ENCODE measurements around the gene USF2. TPM values are rescaled to one million over a fixed set of nuclear protein-coding genes. Genes with fewer than 3 reads are reported as not detected.

The USF2 gene
- total and polyA plus RNA-seq, 2 of the 8 experiments (the other 6 are each of a cell fraction or from before 2014, with no cell fraction given), result 74.1 to 109 TPM

DNA sequence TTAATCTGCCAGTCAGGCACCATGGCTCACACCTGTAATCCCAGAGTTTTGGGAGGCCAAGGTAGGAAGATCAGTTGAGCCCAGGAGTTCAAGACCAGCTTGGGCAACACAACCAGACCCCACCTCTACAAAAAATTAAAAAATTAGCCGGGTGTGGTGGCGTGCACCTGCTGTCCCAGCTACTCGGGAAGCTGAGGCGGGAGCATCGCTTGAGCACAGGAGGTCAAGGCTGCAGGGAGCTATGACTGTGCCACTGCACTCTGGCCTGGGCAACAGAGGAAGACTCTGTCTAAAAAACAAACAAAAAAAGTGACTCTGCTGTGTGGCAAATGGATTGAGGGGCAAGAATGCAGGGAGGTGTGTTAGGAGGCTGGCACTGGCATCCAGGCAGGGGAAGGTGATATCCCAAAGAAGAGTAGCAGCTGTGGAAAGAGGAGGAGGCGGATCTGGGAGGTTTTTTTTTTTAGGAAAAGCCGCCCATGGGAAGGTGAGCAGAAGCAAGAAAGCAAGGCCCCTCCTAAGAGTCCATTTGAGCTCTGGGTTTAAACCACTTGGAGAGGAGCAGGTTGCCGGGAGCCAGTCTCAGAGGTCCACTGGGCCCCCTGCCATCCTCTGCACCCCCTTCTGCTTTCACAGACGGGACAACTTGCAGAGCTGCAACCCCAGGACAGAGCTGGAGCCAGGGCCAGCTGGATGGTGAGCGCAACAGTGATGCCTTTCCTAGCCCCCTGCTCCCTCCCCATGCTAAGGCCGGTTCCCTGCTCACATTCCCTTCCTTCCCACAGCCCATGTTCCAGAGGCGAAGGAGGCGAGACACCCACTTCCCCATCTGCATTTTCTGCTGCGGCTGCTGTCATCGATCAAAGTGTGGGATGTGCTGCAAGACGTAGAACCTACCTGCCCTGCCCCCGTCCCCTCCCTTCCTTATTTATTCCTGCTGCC lies 15.7 kb downstream of the USF2 start (continued):
- TF ChIP-seq CBX5 (IDR thresholded peaks at IDR 0.05; ENCODE audit: low read depth, low read length), result no peak

Data from H1 (cell line).